CD4-positive, alpha-beta memory T cell (primary cell): Measurements from ENCODE around the gene FAM20C. TPM values are rescaled to one million over a fixed set of nuclear protein-coding genes. Genes with fewer than 3 reads are reported as not detected.

Source experiments
- CTCF ChIA-PET: fragments of 350-600 bp; sonication (Branson Sonifier 250); formaldehyde crosslinking; loops from one replicate; lab custom pipeline; 2021; ENCODE audit warnings: inconsistent platforms; ENCODE audit not compliant: partially characterized antibody; lab: Charles Lee
- POLR2A ChIA-PET: fragments of 350-600 bp; sonication (Branson Sonifier 250); formaldehyde crosslinking; loops from one replicate; lab custom pipeline; 2021; ENCODE audit not compliant: partially characterized antibody; lab: Charles Lee
- DNase-seq, 5 donors: peaks; one replicate each; pipeline versions ENCODE4 v3.0.0 to v3.0.0-alpha.2; 2020 to 2022; ENCODE audit warnings: mixed read lengths in 1 of 5
- H3K27ac ChIP-seq: one replicate; pipeline ENCODE4 v1.7.0; 2013; ENCODE audit warnings: low read depth, low read length
- H3K27me3 ChIP-seq: 2 replicates; pipeline ENCODE4 v1.7.0; 2013; ENCODE audit warnings: mild to moderate bottlenecking, low read length, moderate library complexity; ENCODE audit not compliant: insufficient read depth
- H3K36me3 ChIP-seq: 2 replicates; pipeline ENCODE4 v1.7.0; 2013; ENCODE audit warnings: mild to moderate bottlenecking, low read length, moderate library complexity; ENCODE audit not compliant: insufficient read depth
- H3K4me1 ChIP-seq: 2 replicates; pipeline ENCODE4 v1.7.0; 2013; ENCODE audit warnings: mild to moderate bottlenecking, low read length, moderate library complexity; ENCODE audit not compliant: insufficient read depth
- H3K4me3 ChIP-seq, 2 donors: one replicate each; pipeline ENCODE4 v1.7.0; 2013; ENCODE audit warnings: low read length in 2 of 2, mild to moderate bottlenecking in 1 of 2
- H3K9me3 ChIP-seq, 2 donors: one replicate each; pipeline ENCODE4 v1.7.0; 2013; ENCODE audit warnings: low read length in 2 of 2, control low read depth in 1 of 2; ENCODE audit not compliant: control insufficient read depth in 1 of 2
- H3K27ac Mint-ChIP-seq, 7 donors: one replicate each; pipeline ENCODE4 v1.8.0; 2020 to 2021; ENCODE audit warnings: mixed read lengths in 7 of 7, mild to moderate bottlenecking in 6 of 7, inconsistent platforms in 3 of 7, moderate library complexity in 3 of 7
- H3K27me3 Mint-ChIP-seq, 2 donors: one replicate each; pipeline ENCODE4 v1.8.0; 2020 to 2021; ENCODE audit warnings: mixed read lengths in 2 of 2
- H3K36me3 Mint-ChIP-seq, 2 donors: one replicate each; pipeline ENCODE4 v1.8.0; 2020 to 2021; ENCODE audit warnings: mixed read lengths in 2 of 2, inconsistent platforms in 1 of 2, mild to moderate bottlenecking in 1 of 2
- H3K4me1 Mint-ChIP-seq, 4 donors: one replicate each; pipeline ENCODE4 v1.8.0; 2020 to 2021; ENCODE audit warnings: mixed read lengths in 4 of 4, mild to moderate bottlenecking in 1 of 4
- H3K4me3 Mint-ChIP-seq, 8 donors: one replicate each; pipeline ENCODE4 v1.8.0; 2020 to 2021; ENCODE audit warnings: mixed read lengths in 8 of 8, mild to moderate bottlenecking in 7 of 8, moderate library complexity in 6 of 8, inconsistent platforms in 3 of 8
- H3K9me3 Mint-ChIP-seq, 8 donors: one replicate each; pipeline ENCODE4 v1.8.0; 2020 to 2021; ENCODE audit warnings: mixed read lengths in 8 of 8, mild to moderate bottlenecking in 5 of 8, inconsistent platforms in 3 of 8, moderate library complexity in 1 of 8
- intact Hi-C: fragments of 100-400 bp; cut with micrococcal nuclease; formaldehyde crosslinking; loops from one replicate; pipeline ENCODE4 v1.15.1; 2023
- polyA plus RNA-seq, 2 donors: library from polyadenylated mRNA; unstranded; fragments of 300-500 nt; fragmentation: Illumina TruSeq; gene quantifications; one replicate each; pipeline ENCODE4 v1.2.3, GENCODE V29; 2021
- total RNA-seq, 2 experiments: library from RNA; stranded (reverse); gene quantifications; one replicate each; pipeline ENCODE4 v1.2.3, GENCODE V29; 2021

Gene FAM20C
- total and polyA plus RNA-seq, 4 experiments from 2014 or later: 4.7 to 7.8 TPM; not detected in 2

GRCh38 chr7:252216-252965 lies 60.0 kb downstream of the FAM20C start:
- CTCF ChIA-PET: no interaction called here
- H3K27ac Mint-ChIP-seq: no peak overlapping the region
- H3K36me3 ChIP-seq: no peaks in the 10 kb centered on the region
- H3K9me3 ChIP-seq: no peaks in the 10 kb centered on the region
- H3K4me1 Mint-ChIP-seq: no peaks in the 10 kb centered on the region
- H3K4me3 ChIP-seq: no peak overlapping the region
- H3K36me3 Mint-ChIP-seq: no peaks in the 10 kb centered on the region
- H3K27me3 Mint-ChIP-seq: peaks cover 0 to 1% of the 10 kb centered on the region in 2 donors
- POLR2A ChIA-PET: no interaction called here
- no peaks in the 10 kb centered on the region for H3K9me3 Mint-ChIP-seq
- no peaks in the 10 kb centered on the region for H3K27me3 ChIP-seq
- no peak overlapping the region for H3K4me3 Mint-ChIP-seq
- intact Hi-C loops: no loop called here
- H3K4me1 ChIP-seq: no peaks in the 10 kb centered on the region
- no peak for DNase-seq
- H3K27ac ChIP-seq: no peak overlapping the region

- H3K4me3 Mint-ChIP-seq: no peak overlapping the region
- H3K27ac ChIP-seq: no peak overlapping the region
- H3K36me3 ChIP-seq: no peaks in the 10 kb centered on the region
- intact Hi-C loops: no loop called here
- H3K4me1 Mint-ChIP-seq: no peaks in the 10 kb centered on the region
- H3K4me3 ChIP-seq: no peak overlapping the region
- H3K27me3 ChIP-seq: no peaks in the 10 kb centered on the region
- no peaks in the 10 kb centered on the region for H3K9me3 Mint-ChIP-seq
- H3K9me3 ChIP-seq: no peaks in the 10 kb centered on the region
- H3K27ac Mint-ChIP-seq: no peak overlapping the region
- H3K27me3 Mint-ChIP-seq: peaks cover 0 to 1% of the 10 kb centered on the region in 2 donors
- CTCF ChIA-PET: no interaction called here
- no peaks in the 10 kb centered on the region for H3K36me3 Mint-ChIP-seq
- POLR2A ChIA-PET: no interaction called here
- no peaks in the 10 kb centered on the region for H3K4me1 ChIP-seq
- no peak for DNase-seq
Measured at GRCh38 chr7:252981-253380, 60.6 kb downstream of the FAM20C start.

GRCh38 chr7:253581-254336 lies 61.4 kb downstream of the FAM20C start:
- no peak overlapping the region for H3K27ac ChIP-seq
- intact Hi-C loops: no loop called here
- no peak overlapping the region for H3K4me3 Mint-ChIP-seq
- peaks cover 0 to 1% of the 10 kb centered on the region in 2 donors for H3K27me3 Mint-ChIP-seq
- no peaks in the 10 kb centered on the region for H3K36me3 ChIP-seq
- no peaks in the 10 kb centered on the region for H3K9me3 Mint-ChIP-seq
- H3K9me3 ChIP-seq: no peaks in the 10 kb centered on the region
- H3K4me1 ChIP-seq: no peaks in the 10 kb centered on the region
- H3K36me3 Mint-ChIP-seq: no peaks in the 10 kb centered on the region
- H3K27ac Mint-ChIP-seq: no peak overlapping the region
- no peak overlapping the region for H3K4me3 ChIP-seq
- H3K27me3 ChIP-seq: no peaks in the 10 kb centered on the region
- DNase-seq: no peak
- POLR2A ChIA-PET: no interaction called here
- CTCF ChIA-PET: no interaction called here
- H3K4me1 Mint-ChIP-seq: no peaks in the 10 kb centered on the region

GRCh38 chr7:254337-255037 lies 62.1 kb downstream of the FAM20C start:
- H3K4me3 ChIP-seq: no peak overlapping the region
- H3K4me1 ChIP-seq: no peaks in the 10 kb centered on the region
- POLR2A ChIA-PET: no interaction called here
- H3K27me3 ChIP-seq: no peaks in the 10 kb centered on the region
- H3K9me3 Mint-ChIP-seq: no peaks in the 10 kb centered on the region
- CTCF ChIA-PET: no interaction called here
- no peaks in the 10 kb centered on the region for H3K9me3 ChIP-seq
- peaks cover 0 to 2% (median 0%) of the 10 kb centered on the region in 4 donors for H3K4me1 Mint-ChIP-seq
- H3K36me3 Mint-ChIP-seq: no peaks in the 10 kb centered on the region
- peaks cover 0 to 3% of the 10 kb centered on the region in 2 donors for H3K27me3 Mint-ChIP-seq
- DNase-seq: no peak
- H3K27ac Mint-ChIP-seq: peak overlapping the region in 1 of 7 donors; percentile 12
- no peaks in the 10 kb centered on the region for H3K36me3 ChIP-seq
- intact Hi-C loops: no loop called here
- no peak overlapping the region for H3K4me3 Mint-ChIP-seq
- H3K27ac ChIP-seq: no peak overlapping the region

GRCh38 chr7:255038-255435 lies 62.7 kb downstream of the FAM20C start:
- no peak for DNase-seq
- CTCF ChIA-PET: no interaction called here
- intact Hi-C loops: no loop called here

GRCh38 chr7:255721-256361 lies 63.5 kb downstream of the FAM20C start:
- Mint-ChIP-seq H3K27ac (no peak overlapping the region), H3K27me3 (peaks cover 0 to 3% of the 10 kb centered on the region in 2 donors), H3K4me1 (peaks cover 0 to 2% (median 0%) of the 10 kb centered on the region in 4 donors), H3K9me3 (no peaks in the 10 kb centered on the region), H3K36me3 (no peaks in the 10 kb centered on the region), H3K4me3 (no peak overlapping the region)
- Histone ChIP-seq H3K27ac (no peak overlapping the region), H3K4me1 (no peaks in the 10 kb centered on the region), H3K36me3 (no peaks in the 10 kb centered on the region), H3K9me3 (no peaks in the 10 kb centered on the region), H3K4me3 (no peak overlapping the region), H3K27me3 (no peaks in the 10 kb centered on the region)
- DNase-seq: no peak
- ChIA-PET CTCF (no interaction called here), POLR2A (no interaction called here)
- intact Hi-C loops: no loop called here

More at GRCh38 chr7:255038-255435, 62.7 kb downstream of the FAM20C start:
- Histone ChIP-seq H3K9me3 (no peaks in the 10 kb centered on the region), H3K36me3 (no peaks in the 10 kb centered on the region), H3K4me3 (no peak overlapping the region), H3K4me1 (no peaks in the 10 kb centered on the region), H3K27ac (no peak overlapping the region), H3K27me3 (no peaks in the 10 kb centered on the region)
- Mint-ChIP-seq H3K36me3 (no peaks in the 10 kb centered on the region), H3K27me3 (peaks cover 0 to 3% of the 10 kb centered on the region in 2 donors), H3K4me3 (no peak overlapping the region), H3K9me3 (no peaks in the 10 kb centered on the region), H3K4me1 (peaks cover 0 to 2% (median 0%) of the 10 kb centered on the region in 4 donors), H3K27ac (peak overlapping the region in 1 of 7 donors; percentile 12)
- POLR2A ChIA-PET: no interaction called here
